Body of pancreas (tissue), 4 donors: ENCODE data around the gene ATF6B.

ENCODE experiments used
- CTCF ChIP-seq, 7 experiments: fragments of 450-650 bp in 4 of 7; fragments of 200-600 bp in 3 of 7; sonication (generic) in 3 of 7; IDR thresholded peaks; one replicate each; pipeline ENCODE4 v1.5.1; 2016 to 2019; ENCODE audit warnings: antibody characterized with exemption in 7 of 7
- POLR2A ChIP-seq, 3 donors: fragments of 450-650 bp; IDR thresholded peaks; one replicate each; pipeline ENCODE4 v1.6.1; 2016; ENCODE audit warnings: antibody characterized with exemption in 3 of 3, mild to moderate bottlenecking in 2 of 3

- TF ChIP-seq CTCF (IDR thresholded peaks at IDR 0.05) (no peak), POLR2A (IDR thresholded peaks at IDR 0.05) (no peak)
These were observed 40.3 kb upstream of the ATF6B start for GRCh38 chr6:32168350-32168749.
